GM12874 (cell line): ENCODE data around the gene SYNM.

Experiments used
- CTCF ChIP-seq: IDR thresholded peaks from 2 replicates; pipeline ENCODE4 v1.5.1; 2011; ENCODE audit warnings: low read depth, mild to moderate bottlenecking, control low read depth, low read length, moderate library complexity; ENCODE audit not compliant: insufficient read depth

The SYNM gene

GRCh38 chr15:99134317-99134821 lies 29.5 kb downstream of the SYNM start:
- no peak for TF ChIP-seq CTCF

GRCh38 chr15:99135194-99135593 lies 30.3 kb downstream of the SYNM start:
- TF ChIP-seq CTCF: no peak

GRCh38 chr15:99137111-99137546 lies 32.2 kb downstream of the SYNM start:
- no peak for TF ChIP-seq CTCF

DNA sequence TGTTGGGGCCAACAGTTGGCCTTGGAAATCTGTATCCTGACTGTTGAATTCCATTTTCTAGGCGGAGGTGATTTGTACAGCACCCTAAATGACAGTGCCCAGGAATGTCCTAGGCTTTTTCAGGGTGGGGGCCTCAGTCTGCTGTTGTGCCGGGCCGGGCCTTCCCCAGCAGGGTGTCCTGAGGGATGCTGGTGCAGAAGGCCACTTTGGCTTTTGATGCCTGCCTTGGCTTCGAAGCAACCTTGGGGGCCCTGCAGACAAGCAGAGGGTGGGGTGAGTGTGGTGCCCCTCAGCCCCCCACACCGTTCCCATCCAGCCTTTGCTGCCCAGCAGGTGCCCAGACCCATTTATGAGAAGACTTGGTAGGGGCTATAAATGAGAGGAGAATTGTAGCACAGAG lies 33.0 kb downstream of the SYNM start:
- no peak for TF ChIP-seq CTCF

- TF ChIP-seq CTCF: no peak
Measured at GRCh38 chr15:99138491-99138982, 33.7 kb downstream of the SYNM start.

GRCh38 chr15:99139276-99139675 lies 34.4 kb downstream of the SYNM start:
- no peak for TF ChIP-seq CTCF

DNA sequence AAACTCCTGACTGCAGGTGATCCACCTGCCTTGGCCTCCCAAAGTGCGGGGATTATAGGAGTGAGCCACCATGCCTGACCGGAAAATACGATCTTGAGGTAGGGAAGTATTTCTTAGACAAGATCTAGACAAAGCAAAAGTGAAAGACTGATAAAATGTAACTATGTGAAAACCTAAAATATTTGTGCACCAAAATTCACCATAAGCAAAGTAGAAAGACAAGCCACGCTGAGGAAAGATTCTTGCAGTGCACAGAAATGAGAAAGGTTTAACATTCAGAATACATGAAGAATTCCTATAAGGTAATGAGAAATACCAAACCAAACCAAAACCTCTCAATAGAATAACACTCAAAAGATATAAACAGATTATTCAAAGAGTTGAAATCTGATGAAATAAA lies 35.7 kb downstream of the SYNM start:
- TF ChIP-seq CTCF: no peak

GRCh38 chr15:99141943-99142342 lies 37.1 kb downstream of the SYNM start:
- TF ChIP-seq CTCF: no peak
